ENCODE data around the gene MPO. TPM values are rescaled to one million over a fixed set of nuclear protein-coding genes. Genes with fewer than 3 reads are reported as not detected.

MPO gene
- total RNA-seq, 1 donor from 2014 or later, result not detected

- no peak for DNase-seq (ENCODE audit: low read depth in 2 of 2)
These were observed 25.6 kb upstream of the MPO start for GRCh38 chr17:58306131-58306951.

DNA sequence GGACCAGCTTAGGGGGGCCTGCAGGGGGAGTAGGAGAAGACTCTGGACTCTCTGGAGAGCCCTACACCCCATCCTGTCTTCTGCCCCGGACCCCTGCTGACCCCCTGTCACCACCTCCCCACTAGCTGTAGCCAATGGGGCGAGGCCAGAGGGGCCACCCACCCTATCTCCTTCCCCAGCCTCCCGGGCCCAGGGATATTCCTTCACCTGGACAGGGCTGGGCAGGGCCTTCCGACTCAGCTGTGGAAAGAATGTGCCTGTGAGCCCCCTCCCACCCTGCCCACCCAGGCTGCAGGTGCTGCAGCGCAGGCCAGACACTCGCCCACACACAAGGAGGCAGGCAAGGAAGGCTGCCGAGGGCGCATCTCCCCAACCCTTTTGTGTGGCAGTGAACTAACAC lies 24.9 kb upstream of the MPO start:
- DNase-seq (ENCODE audit: low read depth in 2 of 2), result no peak

- no peak for DNase-seq (ENCODE audit: low read depth in 2 of 2)
These were observed 24.2 kb upstream of the MPO start for GRCh38 chr17:58304750-58305486.

- peak; percentile 43 to 51 for DNase-seq (ENCODE audit: low read depth in 2 of 2)
These were observed 23.4 kb upstream of the MPO start for GRCh38 chr17:58303971-58304749.

DNA sequence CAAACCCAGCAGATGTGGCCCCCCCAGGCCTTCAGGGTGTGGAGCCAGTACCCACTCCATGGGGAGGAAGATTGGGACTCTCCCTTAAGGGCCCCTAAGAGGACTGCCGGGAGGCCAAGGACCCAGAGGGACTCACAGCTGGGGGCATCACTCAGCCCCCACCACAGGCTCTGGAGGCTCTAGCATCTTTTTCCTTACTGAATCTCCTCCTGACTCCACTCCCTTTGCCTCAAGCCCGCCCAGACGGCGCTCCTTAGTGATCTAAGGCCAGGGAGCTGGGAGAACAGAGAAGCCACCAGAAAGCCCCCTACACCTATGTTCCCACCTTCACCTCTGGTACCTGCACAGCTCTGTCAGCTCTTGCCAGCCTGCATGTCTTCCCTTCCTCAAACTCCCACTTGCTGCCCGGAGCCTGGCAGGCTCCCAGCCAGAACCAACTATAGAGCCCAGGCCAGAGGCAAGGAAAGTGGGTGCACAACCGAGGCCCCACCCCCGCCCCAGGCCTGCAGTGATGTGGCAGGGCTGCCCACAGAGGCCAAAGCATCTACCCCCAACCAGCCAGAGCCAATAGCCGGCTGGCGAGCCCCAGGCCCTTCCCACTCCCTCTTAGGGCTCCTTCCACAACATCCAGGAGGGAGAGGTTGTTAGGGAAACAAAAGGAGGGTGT lies 22.3 kb upstream of the MPO start:
- no peak for DNase-seq (ENCODE audit: low read depth in 2 of 2)

GRCh38 chr17:58302171-58302918 lies 21.6 kb upstream of the MPO start:
- no peak for DNase-seq (ENCODE audit: low read depth in 2 of 2)

DNA sequence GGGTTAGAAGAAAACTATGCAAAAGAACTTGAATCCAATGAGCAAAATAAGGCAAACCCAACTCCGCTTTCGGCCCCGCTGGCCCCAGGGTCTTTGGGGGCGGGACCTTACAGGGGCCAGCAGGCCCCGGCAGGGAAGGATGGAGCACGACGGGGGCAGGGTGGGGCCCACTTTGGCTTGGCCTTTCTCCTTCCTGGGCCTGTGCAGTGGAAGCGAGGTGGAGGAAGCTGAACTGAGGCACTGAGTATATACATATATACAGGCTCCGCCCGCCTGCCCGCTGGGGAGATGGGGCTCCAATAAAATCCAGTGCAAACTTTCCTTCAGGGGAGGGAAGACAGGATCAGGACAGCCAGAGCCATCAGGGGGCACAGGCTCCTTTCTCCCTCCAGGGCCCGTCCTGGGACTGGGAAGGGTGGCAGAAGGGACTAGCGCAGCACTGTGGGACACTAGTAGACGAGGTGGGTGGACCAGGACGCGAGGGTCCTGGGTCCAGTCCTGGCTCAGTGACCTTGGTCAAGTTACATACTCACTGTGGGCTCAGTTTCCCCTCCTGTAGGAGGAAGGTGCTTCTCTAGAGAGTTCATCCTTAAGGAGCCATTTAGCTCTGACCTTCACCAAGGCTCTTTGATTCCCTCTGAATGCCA lies 20.9 kb upstream of the MPO start:
- DNase-seq (ENCODE audit: low read depth in 2 of 2), result no peak

DNA sequence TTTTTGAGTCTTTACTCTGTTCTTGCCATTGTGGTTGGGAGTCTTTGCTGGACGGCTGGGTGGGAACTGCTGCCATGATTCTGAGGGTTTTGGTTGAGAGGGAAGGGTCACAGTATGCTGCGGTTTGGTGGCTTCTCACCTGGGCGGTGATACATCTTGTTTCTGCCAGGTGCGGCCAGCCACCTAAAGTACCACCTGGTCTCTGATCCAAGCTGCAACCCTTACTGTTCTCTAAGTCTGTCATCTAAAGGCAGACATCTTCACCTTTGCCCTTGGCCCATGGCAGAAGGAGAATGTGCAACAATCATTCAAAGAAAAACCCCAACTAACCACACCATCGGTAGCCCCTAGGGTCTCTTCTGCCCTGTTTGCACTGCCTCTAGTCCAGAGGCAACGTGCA lies 19.6 kb upstream of the MPO start:
- DNase-seq (ENCODE audit: low read depth in 2 of 2), result no peak

GRCh38 chr17:58294034-58294433 lies 13.3 kb upstream of the MPO start:
- no peak for DNase-seq (ENCODE audit: low read depth in 2 of 2)

GRCh38 chr17:58291246-58291645 lies 10.5 kb upstream of the MPO start:
- no peak for DNase-seq (ENCODE audit: low read depth in 2 of 2)

DNA sequence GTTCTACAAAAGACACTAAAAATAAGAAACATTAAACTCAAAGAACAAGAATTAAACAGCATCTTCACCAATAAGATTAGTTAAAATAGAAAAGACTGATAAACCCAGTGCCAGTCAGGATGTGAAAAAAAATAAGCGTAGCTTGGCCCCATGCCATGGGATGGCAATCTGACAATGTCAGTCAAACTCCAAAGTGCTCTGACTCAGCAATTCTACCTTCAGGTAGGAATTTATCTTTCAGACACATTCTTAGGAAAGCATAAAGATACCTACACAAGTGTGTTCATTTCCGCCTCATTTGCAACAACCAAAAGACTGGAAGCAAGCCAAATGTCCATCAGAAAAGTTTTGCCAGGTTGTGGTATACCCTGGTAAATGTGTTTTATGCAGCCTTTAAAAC lies 9.1 kb upstream of the MPO start:
- DNase-seq (ENCODE audit: low read depth in 2 of 2), result no peak

GRCh38 chr17:58285422-58285810 lies 4.7 kb upstream of the MPO start:
- DNase-seq (ENCODE audit: low read depth in 2 of 2), result no peak

DNA sequence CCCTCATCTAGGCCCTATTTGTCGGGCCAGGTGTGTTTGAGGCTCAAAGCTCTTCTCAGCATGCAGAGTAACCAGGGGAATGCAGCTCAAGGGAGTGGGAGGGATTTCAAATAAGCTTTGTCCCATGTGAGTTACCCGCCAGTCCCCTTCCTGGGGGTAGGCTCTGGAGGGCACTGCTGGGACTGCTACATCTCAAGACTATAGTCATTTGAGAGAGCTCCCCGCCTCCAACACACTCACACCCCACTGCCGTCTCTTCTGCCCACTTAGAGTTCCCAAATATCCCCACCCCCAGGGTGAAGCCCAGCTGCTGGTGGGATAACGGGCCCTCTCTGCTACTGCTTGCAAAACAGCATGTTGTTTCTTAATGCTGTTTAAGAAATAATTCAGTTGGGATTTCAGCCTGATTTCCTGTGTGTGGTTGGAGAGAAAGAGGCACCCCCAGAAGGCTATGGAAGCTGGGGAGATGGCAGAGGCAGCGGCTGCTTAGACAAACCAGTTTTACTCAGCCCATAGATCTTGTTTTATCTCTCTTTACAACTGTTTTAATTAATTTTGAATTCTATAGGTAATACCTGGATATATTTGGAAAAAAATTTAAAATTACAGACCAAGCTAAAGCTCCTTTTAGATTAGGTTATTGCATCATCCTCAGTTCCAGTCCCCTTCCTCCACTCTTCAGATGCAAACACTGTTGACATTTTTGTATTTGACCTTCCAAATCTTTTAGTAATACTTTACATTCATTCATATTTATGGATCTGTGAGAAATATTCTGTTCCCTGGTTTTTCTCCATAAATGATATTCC lies 4.1 kb upstream of the MPO start:
- DNase-seq (ENCODE audit: low read depth in 2 of 2), result no peak

DNA sequence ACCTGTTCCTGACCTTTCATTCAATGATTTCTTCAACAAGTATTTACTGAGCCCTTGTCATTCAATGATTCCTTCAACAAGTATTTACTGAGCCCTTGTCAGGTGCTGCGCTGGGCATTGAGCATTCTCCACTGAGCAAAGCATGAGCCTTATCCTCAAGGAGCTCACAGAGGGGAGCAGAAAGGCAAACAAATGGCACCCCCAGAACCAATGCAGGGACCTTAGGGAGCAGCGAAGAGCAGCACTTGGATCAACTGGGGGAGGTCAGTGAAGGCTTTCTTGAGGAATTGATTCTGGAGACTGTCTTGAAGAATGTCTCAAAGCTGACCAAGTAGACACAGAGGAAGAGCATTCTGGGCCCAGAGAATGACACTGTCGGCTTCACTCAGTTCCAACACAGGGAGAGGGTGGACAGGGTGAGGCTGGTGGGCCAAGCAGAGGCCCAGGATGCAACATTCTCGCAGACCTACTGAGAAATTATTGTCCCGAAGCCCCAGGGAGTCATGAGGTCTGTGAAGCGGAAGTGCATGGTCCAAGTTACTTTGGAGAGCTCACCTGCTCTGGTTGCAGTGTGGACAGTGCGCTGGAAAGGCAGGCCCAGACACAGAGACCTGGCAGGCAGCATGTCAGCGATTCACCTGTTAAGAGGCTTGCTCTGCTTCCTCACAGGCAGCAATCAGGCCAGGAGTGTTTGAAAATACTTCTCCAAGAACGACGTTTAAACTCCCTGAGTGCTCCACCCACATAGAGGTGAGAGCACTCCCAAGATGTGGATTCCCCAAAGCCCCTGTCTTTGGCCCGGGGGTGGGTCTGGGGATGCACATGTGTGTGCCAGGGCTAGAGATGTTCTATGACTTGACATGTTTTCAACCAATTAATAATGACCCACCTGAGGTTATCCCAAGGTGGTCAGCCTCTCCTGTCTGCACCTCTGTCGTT lies 3.2 kb upstream of the MPO start:
- DNase-seq (ENCODE audit: low read depth in 2 of 2), result no peak

DNA sequence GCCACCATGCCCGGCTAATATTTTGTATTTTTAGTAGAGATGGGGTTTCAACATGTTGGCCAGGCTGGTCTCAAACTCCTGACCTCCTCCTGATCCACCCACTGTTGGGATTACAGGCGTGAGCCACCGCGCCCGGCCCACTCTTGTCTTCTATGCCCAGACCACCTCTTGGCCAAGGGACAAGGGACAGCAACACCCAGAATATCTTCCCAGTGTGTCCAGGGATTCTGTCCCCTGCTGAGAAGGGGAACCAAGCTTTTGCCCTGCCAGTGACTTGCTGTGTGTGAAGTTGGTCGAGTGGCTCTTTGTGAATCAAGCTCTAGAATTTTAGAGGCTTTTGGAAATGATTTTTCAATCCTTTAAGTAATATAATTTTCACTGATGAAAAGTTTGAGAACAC lies 1.7 kb upstream of the MPO start:
- DNase-seq (ENCODE audit: low read depth in 2 of 2), result no peak

GRCh38 chr17:58281511-58282011 lies 826 bp upstream of the MPO start:
- DNase-seq (ENCODE audit: low read depth in 2 of 2), result no peak

- DNase-seq (ENCODE audit: low read depth in 2 of 2), result no peak
These were observed 827 bp downstream of the MPO start for GRCh38 chr17:58279736-58280479.
